Brain microvascular endothelial cell (primary cell): ENCODE measurements around the gene SRCIN1.
"Not testable (repeated sequence)": the region's sequence is repeated elsewhere in the genome, so short reads cannot be mapped to it uniquely, and the experiment has no call there.

ENCODE experiments used
- DNase-seq: peaks from one replicate; pipeline ENCODE4 v3.0.0-alpha.2; 2020
- H3K27ac ChIP-seq: fragments of 250-450 bp; sonication (Bioruptor Pico); 2 replicates; pipeline ENCODE4 v1.5.1; 2020; ENCODE audit warnings: mild to moderate bottlenecking, moderate library complexity
- H3K27me3 ChIP-seq: fragments of 250-450 bp; sonication (Bioruptor Pico); replicated peaks from 2 replicates; pipeline ENCODE4 v1.5.1; 2020; ENCODE audit warnings: mild to moderate bottlenecking
- H3K36me3 ChIP-seq: fragments of 250-450 bp; sonication (Bioruptor Pico); replicated peaks from 2 replicates; pipeline ENCODE4 v1.5.1; 2020; ENCODE audit warnings: mild to moderate bottlenecking
- H3K4me3 ChIP-seq: 2 replicates; pipeline ENCODE4 v1.5.1; 2011; ENCODE audit warnings: low read depth, mild to moderate bottlenecking, control low read depth, low read length, moderate library complexity
- in situ Hi-C: cut with HindIII; loops from 2 replicates; pipeline ENCODE4 v1.10.0; 2017; ENCODE audit warnings: low sequenced_read_pairs, low pct_ligation_motif_present
- TF ChIP-seq, protein P1 (sequence below): IDR thresholded peaks from 2 replicates; pipeline ENCODE4 v1.5.1; 2011; ENCODE audit warnings: low read depth, mild to moderate bottlenecking, moderate library complexity, low read length, control low read depth, inconsistent platforms; ENCODE audit errors: missing control alignments

SRCIN1 gene

GRCh38 chr17:38482039-38482699 lies 123.6 kb downstream of the SRCIN1 start:
- H3K27me3 ChIP-seq, in situ Hi-C loops, H3K4me3 ChIP-seq, H3K27ac ChIP-seq: not testable (repeated sequence)
- DNase-seq, result peak; percentile 36
- TF ChIP-seq, protein P1, sequence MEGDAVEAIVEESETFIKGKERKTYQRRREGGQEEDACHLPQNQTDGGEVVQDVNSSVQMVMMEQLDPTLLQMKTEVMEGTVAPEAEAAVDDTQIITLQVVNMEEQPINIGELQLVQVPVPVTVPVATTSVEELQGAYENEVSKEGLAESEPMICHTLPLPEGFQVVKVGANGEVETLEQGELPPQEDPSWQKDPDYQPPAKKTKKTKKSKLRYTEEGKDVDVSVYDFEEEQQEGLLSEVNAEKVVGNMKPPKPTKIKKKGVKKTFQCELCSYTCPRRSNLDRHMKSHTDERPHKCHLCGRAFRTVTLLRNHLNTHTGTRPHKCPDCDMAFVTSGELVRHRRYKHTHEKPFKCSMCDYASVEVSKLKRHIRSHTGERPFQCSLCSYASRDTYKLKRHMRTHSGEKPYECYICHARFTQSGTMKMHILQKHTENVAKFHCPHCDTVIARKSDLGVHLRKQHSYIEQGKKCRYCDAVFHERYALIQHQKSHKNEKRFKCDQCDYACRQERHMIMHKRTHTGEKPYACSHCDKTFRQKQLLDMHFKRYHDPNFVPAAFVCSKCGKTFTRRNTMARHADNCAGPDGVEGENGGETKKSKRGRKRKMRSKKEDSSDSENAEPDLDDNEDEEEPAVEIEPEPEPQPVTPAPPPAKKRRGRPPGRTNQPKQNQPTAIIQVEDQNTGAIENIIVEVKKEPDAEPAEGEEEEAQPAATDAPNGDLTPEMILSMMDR, result peak; percentile 35
- H3K36me3 ChIP-seq, result peaks cover 58% of the 10 kb centered on the region
